Endothelial cell of umbilical vein (primary cell): ENCODE data around the gene ZNFX1.

Source experiments
- EZH2 ChIP-seq: IDR thresholded peaks from 2 replicates; pipeline ENCODE4 v1.6.1; 2012; ENCODE audit warnings: borderline replicate concordance, low read depth, mild to moderate bottlenecking, moderate library complexity, low read length, inconsistent platforms; ENCODE audit not compliant: severe bottlenecking
- FOS ChIP-seq: IDR thresholded peaks from 2 replicates; pipeline ENCODE4 v1.6.1; 2011; ENCODE audit warnings: mild to moderate bottlenecking, low read length, moderate library complexity, borderline replicate concordance; ENCODE audit not compliant: insufficient read depth
- GATA2 ChIP-seq: IDR thresholded peaks from 2 replicates; pipeline ENCODE4 v1.7.0; 2011; ENCODE audit warnings: low read depth, mild to moderate bottlenecking, moderate library complexity, mixed read lengths, low read length; ENCODE audit not compliant: insufficient read length, insufficient read depth
- JUN ChIP-seq: IDR thresholded peaks from 2 replicates; pipeline ENCODE4 v1.6.1; 2011; ENCODE audit warnings: borderline replicate concordance, low read depth; ENCODE audit not compliant: insufficient read length, insufficient read depth
- MYC ChIP-seq: IDR thresholded peaks from one replicate; pipeline ENCODE4 v1.6.1; 2011; ENCODE audit warnings: mild to moderate bottlenecking, low read depth, low read length
- POLR2A ChIP-seq: IDR thresholded peaks from 2 replicates; pipeline ENCODE4 v1.6.1; 2012; ENCODE audit warnings: low read depth, mild to moderate bottlenecking, control low read depth, low read length
- POLR2AphosphoS5 ChIP-seq: IDR thresholded peaks from 2 replicates; pipeline ENCODE4 v1.6.1; 2012; ENCODE audit warnings: low read depth, mild to moderate bottlenecking, control low read depth, low read length, moderate library complexity; ENCODE audit not compliant: insufficient read depth
- TF ChIP-seq, protein P1 (sequence below), 2 donors: IDR thresholded peaks; 1 replicate in 1 of 2; 2 replicates in 1 of 2; pipeline ENCODE4 v1.5.1; 2011; ENCODE audit warnings: low read length in 2 of 2, mild to moderate bottlenecking in 2 of 2, moderate library complexity in 2 of 2, control low read depth in 1 of 2, inconsistent platforms in 1 of 2, low read depth in 1 of 2; ENCODE audit not compliant: insufficient read depth in 1 of 2; ENCODE audit errors: extremely low read depth in 1 of 2
- TF ChIP-seq, protein P2 (sequence below): IDR thresholded peaks from 2 replicates; pipeline ENCODE4 v1.6.1; 2011; ENCODE audit not compliant: insufficient read depth, insufficient read length

- TF ChIP-seq, protein P1, sequence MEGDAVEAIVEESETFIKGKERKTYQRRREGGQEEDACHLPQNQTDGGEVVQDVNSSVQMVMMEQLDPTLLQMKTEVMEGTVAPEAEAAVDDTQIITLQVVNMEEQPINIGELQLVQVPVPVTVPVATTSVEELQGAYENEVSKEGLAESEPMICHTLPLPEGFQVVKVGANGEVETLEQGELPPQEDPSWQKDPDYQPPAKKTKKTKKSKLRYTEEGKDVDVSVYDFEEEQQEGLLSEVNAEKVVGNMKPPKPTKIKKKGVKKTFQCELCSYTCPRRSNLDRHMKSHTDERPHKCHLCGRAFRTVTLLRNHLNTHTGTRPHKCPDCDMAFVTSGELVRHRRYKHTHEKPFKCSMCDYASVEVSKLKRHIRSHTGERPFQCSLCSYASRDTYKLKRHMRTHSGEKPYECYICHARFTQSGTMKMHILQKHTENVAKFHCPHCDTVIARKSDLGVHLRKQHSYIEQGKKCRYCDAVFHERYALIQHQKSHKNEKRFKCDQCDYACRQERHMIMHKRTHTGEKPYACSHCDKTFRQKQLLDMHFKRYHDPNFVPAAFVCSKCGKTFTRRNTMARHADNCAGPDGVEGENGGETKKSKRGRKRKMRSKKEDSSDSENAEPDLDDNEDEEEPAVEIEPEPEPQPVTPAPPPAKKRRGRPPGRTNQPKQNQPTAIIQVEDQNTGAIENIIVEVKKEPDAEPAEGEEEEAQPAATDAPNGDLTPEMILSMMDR (IDR thresholded peaks at IDR 0.05; ENCODE audit: extremely low read depth in 1 of 2, insufficient read depth in 1 of 2, low read depth in 1 of 2, low read length in 2 of 2) = no peak
- no peak for TF ChIP-seq JUN
- peak; percentile 54 for TF ChIP-seq POLR2A
- TF ChIP-seq EZH2 = no peak
- TF ChIP-seq, protein P2, sequence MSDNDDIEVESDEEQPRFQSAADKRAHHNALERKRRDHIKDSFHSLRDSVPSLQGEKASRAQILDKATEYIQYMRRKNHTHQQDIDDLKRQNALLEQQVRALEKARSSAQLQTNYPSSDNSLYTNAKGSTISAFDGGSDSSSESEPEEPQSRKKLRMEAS = no peak
- TF ChIP-seq MYC = no peak
- no peak for TF ChIP-seq POLR2AphosphoS5
- TF ChIP-seq FOS = no peak
- no peak for TF ChIP-seq GATA2
Observed at GRCh38 chr20:49288784-49289696, 11.2 kb upstream of the ZNFX1 start.
